CD8-positive, alpha-beta memory T cell (primary cell): ENCODE results near the gene TENM4. TPM values are rescaled to one million over a fixed set of nuclear protein-coding genes. Genes with fewer than 3 reads are reported as not detected.

ENCODE experiments used
- CTCF ChIA-PET: fragments of 350-600 bp; sonication (Branson Sonifier 250); formaldehyde crosslinking; loops from one replicate; lab custom pipeline; 2021; ENCODE audit warnings: antibody characterized with exemption; lab: Charles Lee
- POLR2A ChIA-PET: fragments of 350-600 bp; sonication (Branson Sonifier 250); formaldehyde crosslinking; loops from one replicate; lab custom pipeline; 2021; ENCODE audit warnings: antibody characterized with exemption; lab: Charles Lee
- DNase-seq, 5 donors: peaks; one replicate each; pipeline versions ENCODE4 v3.0.0 to v3.0.0-alpha.2; 2020 to 2022; ENCODE audit warnings: mixed read lengths in 1 of 5
- H3K27ac ChIP-seq: one replicate; pipeline ENCODE4 v1.7.0; 2013; ENCODE audit warnings: low read depth, mild to moderate bottlenecking, low read length, moderate library complexity
- H3K27me3 ChIP-seq: 2 replicates; pipeline ENCODE4 v1.7.0; 2013; ENCODE audit warnings: low read length, mild to moderate bottlenecking; ENCODE audit not compliant: insufficient read depth, poor library complexity, severe bottlenecking
- H3K36me3 ChIP-seq: 2 replicates; pipeline ENCODE4 v1.7.0; 2013; ENCODE audit warnings: mild to moderate bottlenecking, low read length, moderate library complexity; ENCODE audit not compliant: insufficient read depth
- H3K4me1 ChIP-seq: 2 replicates; pipeline ENCODE4 v1.7.0; 2013; ENCODE audit warnings: mild to moderate bottlenecking, low read length, moderate library complexity; ENCODE audit not compliant: insufficient read depth
- H3K4me3 ChIP-seq: 2 replicates; pipeline ENCODE4 v1.7.0; 2013; ENCODE audit warnings: mild to moderate bottlenecking, low read length
- H3K9me3 ChIP-seq: 2 replicates; pipeline ENCODE4 v1.7.0; 2013; ENCODE audit warnings: mild to moderate bottlenecking, low read length
- H3K27ac Mint-ChIP-seq, 8 donors: one replicate each; pipeline ENCODE4 v1.8.0; 2020 to 2021; ENCODE audit warnings: mixed read lengths in 8 of 8, mild to moderate bottlenecking in 6 of 8, inconsistent platforms in 3 of 8, moderate library complexity in 3 of 8
- H3K27me3 Mint-ChIP-seq, 2 donors: one replicate each; pipeline ENCODE4 v1.8.0; 2020 to 2021; ENCODE audit warnings: mixed read lengths in 2 of 2, mild to moderate bottlenecking in 1 of 2, moderate library complexity in 1 of 2
- H3K36me3 Mint-ChIP-seq, 3 donors: one replicate each; pipeline ENCODE4 v1.8.0; 2020 to 2021; ENCODE audit warnings: mixed read lengths in 3 of 3, inconsistent platforms in 1 of 3, mild to moderate bottlenecking in 1 of 3
- H3K4me1 Mint-ChIP-seq, 3 donors: one replicate each; pipeline ENCODE4 v1.8.0; 2020 to 2021; ENCODE audit warnings: mixed read lengths in 3 of 3, inconsistent platforms in 1 of 3, mild to moderate bottlenecking in 1 of 3
- H3K4me3 Mint-ChIP-seq, 7 donors: one replicate each; pipeline ENCODE4 v1.8.0; 2020 to 2021; ENCODE audit warnings: mixed read lengths in 7 of 7, mild to moderate bottlenecking in 6 of 7, moderate library complexity in 4 of 7, inconsistent platforms in 2 of 7
- H3K9me3 Mint-ChIP-seq, 5 donors: one replicate each; pipeline ENCODE4 v1.8.0; 2020 to 2022; ENCODE audit warnings: mixed read lengths in 5 of 5, mild to moderate bottlenecking in 3 of 5, moderate library complexity in 2 of 5, inconsistent platforms in 1 of 5
- polyA plus RNA-seq: library from polyadenylated mRNA; unstranded; fragments of 300-500 nt; fragmentation: Illumina TruSeq; gene quantifications from one replicate; pipeline ENCODE4 v1.2.3, GENCODE V29; 2021
- total RNA-seq, 2 experiments: library from RNA; stranded (reverse); gene quantifications; one replicate each; pipeline ENCODE4 v1.2.3, GENCODE V29; 2021

TENM4 gene
- total and polyA plus RNA-seq, 3 experiments from 2014 or later: not detected

GRCh38 chr11:79083352-79083751, 357.5 kb downstream of the TENM4 start:
- Mint-ChIP-seq H3K4me1 (no peaks in the 10 kb centered on the region), H3K9me3 (no peaks in the 10 kb centered on the region), H3K4me3 (no peak overlapping the region), H3K36me3 (no peaks in the 10 kb centered on the region), H3K27ac (no peak overlapping the region), H3K27me3 (peaks cover 0 to 3% of the 10 kb centered on the region in 2 donors)
- H3K4me3 ChIP-seq: no peak overlapping the region
- ChIA-PET CTCF (no interaction called here), POLR2A (no interaction called here)
- DNase-seq: no peak
- no peak overlapping the region for H3K27ac ChIP-seq
- no peaks in the 10 kb centered on the region for H3K9me3 ChIP-seq
- H3K4me1 ChIP-seq: no peaks in the 10 kb centered on the region
- H3K27me3 ChIP-seq: no peaks in the 10 kb centered on the region
- H3K36me3 ChIP-seq: no peaks in the 10 kb centered on the region

DNA sequence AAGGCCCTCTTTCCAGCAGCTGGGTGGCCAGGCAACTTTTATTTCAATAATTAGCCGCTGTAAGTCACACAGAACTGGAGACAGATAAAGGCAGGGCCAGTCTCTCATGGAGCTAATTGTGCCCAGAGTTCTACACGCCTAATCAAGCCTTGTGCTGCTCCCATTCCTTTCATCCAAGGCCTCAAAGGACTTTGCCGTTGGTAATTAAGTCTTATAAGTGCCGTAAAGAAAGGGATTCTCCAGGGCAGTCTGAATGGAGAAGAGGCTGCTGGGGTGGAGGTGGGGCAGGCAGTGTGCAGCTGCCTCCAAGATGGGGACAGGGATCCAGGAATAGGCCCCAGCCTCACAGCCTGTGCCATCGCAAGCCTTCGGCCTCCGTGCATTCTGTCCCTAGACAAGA, 357.9 kb downstream of the TENM4 start:
- no peak overlapping the region for H3K4me3 Mint-ChIP-seq
- H3K4me1 ChIP-seq: no peaks in the 10 kb centered on the region
- ChIA-PET POLR2A (no interaction called here), CTCF (no interaction called here)
- no peaks in the 10 kb centered on the region for H3K9me3 Mint-ChIP-seq
- H3K27ac ChIP-seq: no peak overlapping the region
- H3K27me3 ChIP-seq: no peaks in the 10 kb centered on the region
- H3K27ac Mint-ChIP-seq: no peak overlapping the region
- no peak for DNase-seq
- no peak overlapping the region for H3K4me3 ChIP-seq
- no peaks in the 10 kb centered on the region for H3K9me3 ChIP-seq
- no peaks in the 10 kb centered on the region for H3K36me3 ChIP-seq
- no peaks in the 10 kb centered on the region for H3K4me1 Mint-ChIP-seq
- peaks cover 0 to 3% of the 10 kb centered on the region in 2 donors for H3K27me3 Mint-ChIP-seq
- H3K36me3 Mint-ChIP-seq: no peaks in the 10 kb centered on the region

GRCh38 chr11:79082280-79082679, 358.6 kb downstream of the TENM4 start:
- no peaks in the 10 kb centered on the region for H3K27me3 ChIP-seq
- no peaks in the 10 kb centered on the region for H3K4me1 ChIP-seq
- no peaks in the 10 kb centered on the region for H3K9me3 Mint-ChIP-seq
- no peak overlapping the region for H3K27ac ChIP-seq
- DNase-seq: no peak
- POLR2A ChIA-PET: no interaction called here
- H3K9me3 ChIP-seq: no peaks in the 10 kb centered on the region
- H3K4me1 Mint-ChIP-seq: no peaks in the 10 kb centered on the region
- H3K36me3 Mint-ChIP-seq: no peaks in the 10 kb centered on the region
- no peak overlapping the region for H3K27ac Mint-ChIP-seq
- no peak overlapping the region for H3K4me3 Mint-ChIP-seq
- peaks cover 0 to 3% of the 10 kb centered on the region in 2 donors for H3K27me3 Mint-ChIP-seq
- no peaks in the 10 kb centered on the region for H3K36me3 ChIP-seq
- no peak overlapping the region for H3K4me3 ChIP-seq
- CTCF ChIA-PET: no interaction called here

DNA sequence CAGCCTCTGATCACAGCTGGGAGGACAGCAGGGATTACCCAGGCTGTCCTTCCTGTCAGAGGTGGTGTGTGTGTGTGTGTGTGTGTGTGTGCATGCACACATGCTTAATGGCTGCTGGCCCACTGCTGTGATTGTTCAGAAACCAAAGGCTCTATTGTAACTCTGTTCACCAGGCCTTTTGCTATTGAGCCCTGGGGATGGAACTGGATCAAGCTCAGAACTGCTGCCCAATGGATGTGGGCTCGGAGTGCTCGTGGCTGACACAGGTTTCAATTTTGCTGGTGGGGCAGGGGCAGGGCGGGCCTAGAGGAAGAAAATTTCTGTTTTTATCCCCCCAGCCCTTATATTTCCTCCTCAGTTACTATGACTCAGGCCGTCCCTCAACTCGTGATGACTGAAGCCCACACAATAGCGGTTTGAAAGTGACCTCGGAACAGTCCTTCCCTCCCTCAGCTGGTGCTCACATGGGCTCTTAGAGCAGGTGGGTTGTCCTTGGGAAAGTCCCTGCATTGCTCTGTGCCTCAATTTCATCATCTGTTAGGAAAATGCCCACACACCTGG, 359.3 kb downstream of the TENM4 start:
- no peaks in the 10 kb centered on the region for H3K4me1 ChIP-seq
- no peaks in the 10 kb centered on the region for H3K36me3 ChIP-seq
- H3K9me3 Mint-ChIP-seq: no peaks in the 10 kb centered on the region
- H3K27ac Mint-ChIP-seq: no peak overlapping the region
- POLR2A ChIA-PET: no interaction called here
- no peak overlapping the region for H3K4me3 Mint-ChIP-seq
- H3K36me3 Mint-ChIP-seq: no peaks in the 10 kb centered on the region
- H3K9me3 ChIP-seq: no peaks in the 10 kb centered on the region
- no peaks in the 10 kb centered on the region for H3K27me3 ChIP-seq
- peaks cover 0 to 3% of the 10 kb centered on the region in 2 donors for H3K27me3 Mint-ChIP-seq
- no peak overlapping the region for H3K27ac ChIP-seq
- H3K4me3 ChIP-seq: no peak overlapping the region
- DNase-seq: no peak
- CTCF ChIA-PET: no interaction called here
- no peaks in the 10 kb centered on the region for H3K4me1 Mint-ChIP-seq

GRCh38 chr11:79080551-79080950, 360.3 kb downstream of the TENM4 start:
- H3K27ac Mint-ChIP-seq: no peak overlapping the region
- no peak for DNase-seq
- Histone ChIP-seq H3K27me3 (no peaks in the 10 kb centered on the region), H3K4me3 (no peak overlapping the region), H3K9me3 (no peaks in the 10 kb centered on the region), H3K27ac (no peak overlapping the region), H3K4me1 (no peaks in the 10 kb centered on the region), H3K36me3 (no peaks in the 10 kb centered on the region)
- peaks cover 0 to 3% of the 10 kb centered on the region in 2 donors for H3K27me3 Mint-ChIP-seq
- H3K9me3 Mint-ChIP-seq: no peaks in the 10 kb centered on the region
- no peaks in the 10 kb centered on the region for H3K4me1 Mint-ChIP-seq
- H3K4me3 Mint-ChIP-seq: no peak overlapping the region
- ChIA-PET POLR2A (no interaction called here), CTCF (no interaction called here)
- H3K36me3 Mint-ChIP-seq: no peaks in the 10 kb centered on the region

GRCh38 chr11:79078999-79079398, 361.8 kb downstream of the TENM4 start:
- H3K4me1 ChIP-seq: no peaks in the 10 kb centered on the region
- H3K27ac ChIP-seq: no peak overlapping the region
- no peak overlapping the region for H3K4me3 Mint-ChIP-seq
- H3K9me3 ChIP-seq: no peaks in the 10 kb centered on the region
- H3K36me3 ChIP-seq: no peaks in the 10 kb centered on the region
- no peaks in the 10 kb centered on the region for H3K4me1 Mint-ChIP-seq
- H3K27me3 Mint-ChIP-seq: peaks cover 0 to 3% of the 10 kb centered on the region in 2 donors
- DNase-seq: no peak
- no peaks in the 10 kb centered on the region for H3K36me3 Mint-ChIP-seq
- H3K27ac Mint-ChIP-seq: no peak overlapping the region
- no peaks in the 10 kb centered on the region for H3K27me3 ChIP-seq
- H3K9me3 Mint-ChIP-seq: no peaks in the 10 kb centered on the region
- no peak overlapping the region for H3K4me3 ChIP-seq
- ChIA-PET POLR2A (no interaction called here), CTCF (interaction anchor here (1.6 kb wide), 1 partner anchor 434 kb away, joined by 5 read pairs; no protein-coding TSS in a partner anchor)

- Mint-ChIP-seq H3K9me3 (no peaks in the 10 kb centered on the region), H3K27me3 (peaks cover 0 to 3% of the 10 kb centered on the region in 2 donors), H3K4me3 (no peak overlapping the region), H3K27ac (no peak overlapping the region), H3K4me1 (no peaks in the 10 kb centered on the region), H3K36me3 (no peaks in the 10 kb centered on the region)
- ChIA-PET POLR2A (no interaction called here), CTCF (interaction anchor here (1.6 kb wide), 1 partner anchor 433 kb away, joined by 5 read pairs; no protein-coding TSS in a partner anchor)
- H3K9me3 ChIP-seq: no peaks in the 10 kb centered on the region
- no peak overlapping the region for H3K27ac ChIP-seq
- no peaks in the 10 kb centered on the region for H3K36me3 ChIP-seq
- no peak for DNase-seq
- H3K27me3 ChIP-seq: no peaks in the 10 kb centered on the region
- H3K4me3 ChIP-seq: no peak overlapping the region
- H3K4me1 ChIP-seq: no peaks in the 10 kb centered on the region
These were observed 362.4 kb downstream of the TENM4 start for GRCh38 chr11:79078456-79078855.

GRCh38 chr11:79077702-79078330, 363.0 kb downstream of the TENM4 start:
- Histone ChIP-seq H3K4me1 (no peaks in the 10 kb centered on the region), H3K36me3 (no peaks in the 10 kb centered on the region), H3K27ac (no peak overlapping the region), H3K4me3 (no peak overlapping the region), H3K9me3 (no peaks in the 10 kb centered on the region), H3K27me3 (no peaks in the 10 kb centered on the region)
- ChIA-PET POLR2A (no interaction called here), CTCF (interaction anchor here (1.6 kb wide), 1 partner anchor 433 kb away, joined by 5 read pairs; no protein-coding TSS in a partner anchor)
- H3K4me1 Mint-ChIP-seq: no peaks in the 10 kb centered on the region
- H3K27me3 Mint-ChIP-seq: peaks cover 0 to 3% of the 10 kb centered on the region in 2 donors
- DNase-seq: no peak
- H3K36me3 Mint-ChIP-seq: no peaks in the 10 kb centered on the region
- no peak overlapping the region for H3K27ac Mint-ChIP-seq
- no peaks in the 10 kb centered on the region for H3K9me3 Mint-ChIP-seq
- H3K4me3 Mint-ChIP-seq: no peak overlapping the region
